A673 (cell line): ENCODE measurements around the gene SULT1B1.

ENCODE experiments used
- EZH2 ChIP-seq: fragments of 200-600 bp; sonication (generic); IDR thresholded peaks from 2 replicates; pipeline ENCODE4 v1.6.1; 2017; ENCODE audit warnings: borderline replicate concordance, low read depth, mild to moderate bottlenecking, mixed read lengths, antibody characterized with exemption, low read length; ENCODE audit not compliant: poor library complexity, severe bottlenecking
- TF ChIP-seq, protein P1 (sequence below): fragments of 300-800, 200-600 bp; sonication (generic); conservative IDR thresholded peaks from 2 replicates; pipeline ENCODE4 v1.5.1; 2017; ENCODE audit warnings: low read depth, mild to moderate bottlenecking, antibody characterized with exemption, low read length, moderate library complexity, mixed read lengths

DNA sequence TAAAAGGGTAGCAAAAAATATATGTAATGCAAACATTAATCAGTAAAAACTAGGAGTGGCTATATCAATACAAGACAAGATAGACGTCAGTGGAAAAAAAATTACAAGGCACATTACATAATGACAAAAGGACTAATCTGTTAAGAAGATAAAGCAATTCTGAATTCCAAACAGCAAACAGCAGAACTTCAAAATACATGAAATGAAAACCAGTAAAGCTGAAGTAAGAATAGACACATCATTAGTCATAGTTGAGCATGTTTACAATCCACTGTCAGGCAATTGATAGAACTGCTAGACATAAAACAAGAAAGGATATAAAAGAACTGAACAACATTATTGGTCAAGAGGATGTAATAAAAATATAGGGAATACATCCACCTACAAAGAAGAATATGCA lies 12.2 kb downstream of the SULT1B1 start:
- TF ChIP-seq, protein P1, sequence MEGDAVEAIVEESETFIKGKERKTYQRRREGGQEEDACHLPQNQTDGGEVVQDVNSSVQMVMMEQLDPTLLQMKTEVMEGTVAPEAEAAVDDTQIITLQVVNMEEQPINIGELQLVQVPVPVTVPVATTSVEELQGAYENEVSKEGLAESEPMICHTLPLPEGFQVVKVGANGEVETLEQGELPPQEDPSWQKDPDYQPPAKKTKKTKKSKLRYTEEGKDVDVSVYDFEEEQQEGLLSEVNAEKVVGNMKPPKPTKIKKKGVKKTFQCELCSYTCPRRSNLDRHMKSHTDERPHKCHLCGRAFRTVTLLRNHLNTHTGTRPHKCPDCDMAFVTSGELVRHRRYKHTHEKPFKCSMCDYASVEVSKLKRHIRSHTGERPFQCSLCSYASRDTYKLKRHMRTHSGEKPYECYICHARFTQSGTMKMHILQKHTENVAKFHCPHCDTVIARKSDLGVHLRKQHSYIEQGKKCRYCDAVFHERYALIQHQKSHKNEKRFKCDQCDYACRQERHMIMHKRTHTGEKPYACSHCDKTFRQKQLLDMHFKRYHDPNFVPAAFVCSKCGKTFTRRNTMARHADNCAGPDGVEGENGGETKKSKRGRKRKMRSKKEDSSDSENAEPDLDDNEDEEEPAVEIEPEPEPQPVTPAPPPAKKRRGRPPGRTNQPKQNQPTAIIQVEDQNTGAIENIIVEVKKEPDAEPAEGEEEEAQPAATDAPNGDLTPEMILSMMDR, result no peak
- no peak for TF ChIP-seq EZH2
